Keratinocyte (primary cell): ENCODE results near the gene OLIG2.

ENCODE experiments used
- EZH2 ChIP-seq: IDR thresholded peaks from one replicate; pipeline ENCODE4 v1.6.1; 2012; ENCODE audit warnings: inconsistent platforms, mild to moderate bottlenecking, low read length, moderate library complexity
- TF ChIP-seq, protein P1 (sequence below), 3 experiments: IDR thresholded peaks in 1 of 3; conservative IDR thresholded peaks in 1 of 3; optimal IDR thresholded peaks in 1 of 3; 2 replicates in 2 of 3; 3 replicates in 1 of 3; pipeline versions ENCODE3 to v1.5.1; 2011; ENCODE audit warnings: low read length in 3 of 3, mild to moderate bottlenecking in 3 of 3, moderate library complexity in 2 of 3, control low read depth in 1 of 3, inconsistent platforms in 1 of 3; ENCODE audit not compliant: insufficient read depth in 2 of 3; ENCODE audit errors: extremely low read depth in 1 of 3

DNA sequence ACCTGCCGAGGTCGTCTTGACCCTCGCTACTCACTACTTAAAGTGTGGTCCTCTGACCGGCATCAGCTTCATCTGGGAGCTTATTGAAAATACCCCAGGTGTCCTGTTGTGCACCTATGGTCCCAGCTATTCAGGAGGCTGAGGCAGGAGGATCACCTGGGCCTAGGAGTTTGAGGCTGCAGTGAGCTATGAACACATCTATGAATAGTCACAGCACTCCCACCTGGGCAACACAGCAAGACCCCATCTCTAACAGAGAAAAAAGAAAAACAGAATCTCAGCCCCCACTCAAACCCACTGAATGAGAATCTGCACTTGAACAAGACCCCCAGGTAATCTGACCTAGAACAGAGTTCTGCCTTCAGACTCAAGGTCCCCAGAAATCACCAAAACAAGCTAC lies 35.5 kb downstream of the OLIG2 start:
- TF ChIP-seq EZH2, result no peak
- TF ChIP-seq, protein P1, sequence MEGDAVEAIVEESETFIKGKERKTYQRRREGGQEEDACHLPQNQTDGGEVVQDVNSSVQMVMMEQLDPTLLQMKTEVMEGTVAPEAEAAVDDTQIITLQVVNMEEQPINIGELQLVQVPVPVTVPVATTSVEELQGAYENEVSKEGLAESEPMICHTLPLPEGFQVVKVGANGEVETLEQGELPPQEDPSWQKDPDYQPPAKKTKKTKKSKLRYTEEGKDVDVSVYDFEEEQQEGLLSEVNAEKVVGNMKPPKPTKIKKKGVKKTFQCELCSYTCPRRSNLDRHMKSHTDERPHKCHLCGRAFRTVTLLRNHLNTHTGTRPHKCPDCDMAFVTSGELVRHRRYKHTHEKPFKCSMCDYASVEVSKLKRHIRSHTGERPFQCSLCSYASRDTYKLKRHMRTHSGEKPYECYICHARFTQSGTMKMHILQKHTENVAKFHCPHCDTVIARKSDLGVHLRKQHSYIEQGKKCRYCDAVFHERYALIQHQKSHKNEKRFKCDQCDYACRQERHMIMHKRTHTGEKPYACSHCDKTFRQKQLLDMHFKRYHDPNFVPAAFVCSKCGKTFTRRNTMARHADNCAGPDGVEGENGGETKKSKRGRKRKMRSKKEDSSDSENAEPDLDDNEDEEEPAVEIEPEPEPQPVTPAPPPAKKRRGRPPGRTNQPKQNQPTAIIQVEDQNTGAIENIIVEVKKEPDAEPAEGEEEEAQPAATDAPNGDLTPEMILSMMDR (optimal IDR thresholded peaks at IDR 0.05 in 1 of 3, IDR thresholded peaks at IDR 0.05 in 1 of 3, conservative IDR thresholded peaks at IDR 0.05 in 1 of 3; ENCODE audit: extremely low read depth in 1 of 3, insufficient read depth in 2 of 3, low read length in 3 of 3), result no peak
